RKO (cell line): Measurements from ENCODE around the gene ZNF669.
"Not testable (repeated sequence)": the region's sequence is repeated elsewhere in the genome, so short reads cannot be mapped to it uniquely, and the experiment has no call there.

ENCODE experiments used
- DNase-seq: peaks from one replicate; pipeline ENCODE4 v3.0.0-alpha.2; 2016; ENCODE audit warnings: low spot score

Gene ZNF669

GRCh38 chr1:247103859-247104591 is at the start of gene ZNF669:
TSS of gene ZNF669 (minus strand) at chr1:247104356. CDS start at chr1:247104199, 157 bp downstream.
- peak; percentile 96 for DNase-seq

DNA sequence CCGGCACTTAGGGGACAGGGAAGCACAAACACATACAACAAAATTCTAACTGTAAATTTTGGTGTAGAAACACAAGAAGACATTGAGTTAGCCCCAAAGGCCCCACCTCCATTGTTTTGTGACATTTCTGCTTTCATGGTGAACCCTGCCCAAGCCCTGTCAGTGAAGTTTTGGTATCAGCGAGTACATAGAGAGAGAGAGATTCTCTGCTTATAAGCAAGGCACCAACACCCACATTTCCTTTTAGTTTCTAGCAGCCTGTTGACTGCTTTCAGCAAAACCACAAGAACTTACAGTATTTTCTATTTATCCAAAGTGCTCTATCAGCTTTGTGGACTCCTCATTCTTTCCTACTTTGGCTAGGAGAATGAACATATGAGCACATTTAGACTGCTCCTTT is 43.6 kb upstream of the ZNF669 start:
- no peak for DNase-seq

DNA sequence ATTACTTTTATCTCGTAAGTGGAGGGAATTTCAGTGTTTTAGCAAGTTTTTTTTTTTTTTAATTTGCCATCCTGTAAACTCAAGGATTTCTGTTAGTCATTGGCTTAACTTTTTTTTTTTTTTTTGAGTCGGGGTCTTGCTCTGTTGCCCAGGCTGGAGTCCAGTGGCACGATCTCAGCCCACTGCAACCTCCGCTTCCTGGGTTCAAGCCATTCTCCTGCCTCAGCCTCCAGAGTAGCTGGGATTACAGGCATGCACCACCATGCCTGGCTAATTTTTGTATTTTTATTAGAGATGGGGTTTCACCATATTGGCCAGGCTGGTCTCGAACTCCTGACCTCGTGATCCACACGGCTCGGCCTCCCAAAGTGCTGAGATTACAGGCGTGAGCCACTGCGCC is 43.0 kb upstream of the ZNF669 start:
- DNase-seq: not testable (repeated sequence)

DNA sequence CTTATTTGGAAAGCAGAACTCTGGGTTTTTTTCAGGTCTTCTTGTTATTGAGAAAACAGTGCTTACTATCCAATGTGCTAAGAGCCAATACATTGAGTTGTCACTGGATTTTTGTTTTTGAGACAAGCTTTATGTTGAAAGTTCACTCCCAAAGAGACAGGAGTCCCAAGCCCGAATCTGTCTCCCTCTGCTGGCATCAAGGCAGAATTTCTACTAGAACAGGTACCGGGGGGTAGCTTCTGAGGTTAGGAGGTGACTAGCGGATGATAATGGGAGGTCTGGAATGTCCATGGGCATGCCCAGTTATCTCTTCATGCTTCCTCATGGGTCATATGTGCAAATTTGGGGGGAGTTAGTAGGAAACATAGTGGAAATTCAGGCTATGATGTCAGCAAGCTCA is 42.5 kb upstream of the ZNF669 start:
- DNase-seq: peak; percentile 35

DNA sequence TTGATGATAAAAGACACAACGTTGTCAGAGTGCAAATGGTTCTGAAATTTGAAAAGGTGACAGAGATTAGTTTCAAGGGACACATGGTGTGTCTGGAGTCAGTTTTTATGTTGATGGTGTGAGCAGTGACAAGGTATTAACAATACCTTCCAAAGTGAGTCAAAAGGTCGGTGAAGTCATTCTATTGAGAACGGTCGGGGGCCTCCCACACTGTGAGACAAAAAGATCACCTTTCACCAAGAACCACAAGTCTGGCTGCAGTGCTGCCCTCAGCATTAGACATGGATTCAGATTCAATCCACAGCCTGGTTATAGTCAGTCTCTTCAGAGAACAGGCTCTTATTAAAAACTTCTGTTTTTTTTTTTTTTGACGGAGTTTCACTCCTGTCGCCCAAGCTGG is 41.1 kb upstream of the ZNF669 start:
- no peak for DNase-seq

- DNase-seq: not testable (repeated sequence)
Observed at GRCh38 chr1:247139557-247139956, 35.4 kb upstream of the ZNF669 start.

- no peak for DNase-seq
Observed at GRCh38 chr1:247131236-247131635, 27.1 kb upstream of the ZNF669 start.

DNA sequence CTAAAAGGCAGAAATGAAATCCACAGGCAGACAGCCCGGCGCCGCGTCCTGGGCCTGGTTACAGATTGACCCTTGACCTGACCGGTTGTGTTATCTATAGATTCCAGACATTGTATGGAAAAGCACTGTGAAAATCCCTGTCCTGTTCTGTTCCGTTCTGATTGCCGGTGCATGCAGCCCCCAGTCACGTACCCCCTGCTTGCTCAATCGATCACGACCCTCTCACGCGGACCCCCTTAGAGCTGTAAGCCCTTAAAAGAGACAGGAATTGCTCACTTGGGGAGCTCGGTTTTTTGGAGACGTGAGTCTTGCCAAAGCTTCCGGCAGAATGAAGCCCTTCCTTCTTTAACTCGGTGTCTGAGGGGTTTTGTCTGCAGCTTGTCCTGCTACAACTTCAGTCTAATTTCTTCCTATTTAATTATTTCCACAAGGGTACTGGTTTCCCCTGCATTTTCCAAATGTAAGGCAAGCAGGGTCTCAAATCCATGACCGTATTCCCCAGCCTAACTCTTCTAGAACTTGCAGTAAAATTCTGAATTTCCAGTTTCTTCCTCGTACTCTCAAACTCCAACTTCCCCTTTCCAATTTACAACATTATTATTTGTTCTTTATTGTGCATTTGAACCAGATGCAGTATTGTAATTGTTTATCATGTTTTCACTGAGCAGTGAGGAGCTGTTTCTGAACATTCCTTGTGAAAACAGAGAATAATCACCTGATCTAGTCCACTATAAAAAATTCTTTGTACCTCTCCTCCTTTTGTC is 23.5 kb upstream of the ZNF669 start:
- not testable (repeated sequence) for DNase-seq

GRCh38 chr1:247126601-247127000 is 22.4 kb upstream of the ZNF669 start:
- DNase-seq: not testable (repeated sequence)

DNA sequence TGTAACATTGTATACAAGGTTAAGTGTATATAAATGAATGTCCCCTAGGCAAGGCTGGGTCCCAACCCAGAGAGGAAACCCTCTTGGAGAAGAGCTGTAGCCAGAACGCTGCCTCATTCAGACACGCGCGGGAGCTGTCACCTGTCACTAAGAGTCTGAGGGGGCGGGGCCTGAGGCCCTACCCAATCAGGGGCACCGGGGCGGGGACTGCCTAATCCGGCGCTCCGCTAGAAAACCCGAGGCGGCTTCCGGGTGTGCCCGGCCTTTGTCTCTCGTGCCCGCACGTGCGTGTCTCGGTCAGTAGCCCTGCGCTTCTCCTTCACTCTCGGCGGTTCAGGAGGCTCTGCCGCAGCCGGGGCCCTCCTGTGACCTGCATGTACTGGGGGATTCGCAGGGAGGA is 22.0 kb upstream of the ZNF669 start:
- DNase-seq: not testable (repeated sequence)

- DNase-seq: no peak
Observed at GRCh38 chr1:247121382-247121781, 17.2 kb upstream of the ZNF669 start.

- not testable (repeated sequence) for DNase-seq
Observed at GRCh38 chr1:247120408-247120668, 16.2 kb upstream of the ZNF669 start.

DNA sequence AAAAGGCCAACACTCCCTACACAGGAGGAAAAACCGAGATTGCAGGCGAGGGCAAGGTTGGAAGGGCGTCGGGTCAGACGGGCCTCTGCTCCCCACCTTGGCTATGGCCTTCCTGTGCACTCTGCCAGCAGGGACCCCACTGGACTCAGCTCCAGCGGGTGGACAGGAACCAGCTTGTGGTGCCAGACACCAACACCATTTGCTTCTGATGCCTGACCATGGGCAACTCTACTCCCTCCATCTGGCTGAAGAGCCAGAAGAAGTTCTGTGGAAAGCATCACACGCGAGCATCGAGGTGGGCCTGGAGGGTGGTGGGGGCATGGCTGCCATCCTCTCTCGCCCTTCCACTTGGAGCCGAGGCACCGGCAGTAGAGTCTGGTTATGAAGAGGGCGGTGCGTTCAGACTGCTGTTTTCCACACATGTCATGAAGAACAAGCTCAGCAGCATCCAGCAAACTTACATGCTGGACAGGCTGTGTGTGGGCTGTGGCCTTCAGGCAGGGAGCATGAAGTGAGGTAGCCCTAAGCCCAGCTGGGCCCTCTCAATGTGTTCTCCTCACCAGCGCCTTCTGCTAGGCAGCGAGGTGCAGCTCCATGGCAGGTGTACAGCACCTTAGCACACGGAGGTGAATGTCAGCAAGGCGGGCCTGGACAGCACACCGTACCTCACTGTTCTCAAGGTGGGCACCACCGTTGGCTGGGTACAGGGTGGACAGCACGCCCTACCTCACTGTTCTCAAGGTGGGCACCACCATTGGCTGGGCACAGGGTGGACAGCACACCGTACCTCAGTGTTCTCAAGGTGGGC is 15.6 kb upstream of the ZNF669 start:
- no peak for DNase-seq

DNA sequence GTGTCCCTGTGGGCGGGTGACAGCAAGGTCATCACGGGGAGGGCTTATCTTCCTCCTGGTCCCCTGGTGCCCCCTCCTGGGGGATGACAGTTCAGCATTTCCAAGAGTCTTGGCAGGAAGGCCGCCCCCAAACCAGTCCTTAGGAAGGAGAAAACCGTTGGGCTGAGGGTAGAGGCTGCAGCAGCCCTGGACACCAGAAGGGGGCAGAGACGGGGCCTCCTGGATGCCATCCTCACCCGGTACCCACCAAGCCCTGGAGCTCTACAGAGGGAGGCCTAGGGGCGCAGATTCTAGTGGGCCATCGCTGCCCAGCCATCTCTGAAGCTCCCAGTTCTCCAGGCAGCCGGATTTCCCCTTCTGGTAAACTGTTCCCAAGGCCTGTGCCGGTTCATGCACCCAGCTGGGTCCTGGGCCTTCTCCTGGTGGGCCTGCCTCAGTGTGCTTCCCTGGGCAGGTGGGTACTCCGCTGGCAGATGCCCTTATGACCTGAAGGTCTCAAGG is 14.8 kb upstream of the ZNF669 start:
- DNase-seq: peak; percentile 67

- no peak for DNase-seq
Observed at GRCh38 chr1:247115545-247115944, 11.4 kb upstream of the ZNF669 start.

DNA sequence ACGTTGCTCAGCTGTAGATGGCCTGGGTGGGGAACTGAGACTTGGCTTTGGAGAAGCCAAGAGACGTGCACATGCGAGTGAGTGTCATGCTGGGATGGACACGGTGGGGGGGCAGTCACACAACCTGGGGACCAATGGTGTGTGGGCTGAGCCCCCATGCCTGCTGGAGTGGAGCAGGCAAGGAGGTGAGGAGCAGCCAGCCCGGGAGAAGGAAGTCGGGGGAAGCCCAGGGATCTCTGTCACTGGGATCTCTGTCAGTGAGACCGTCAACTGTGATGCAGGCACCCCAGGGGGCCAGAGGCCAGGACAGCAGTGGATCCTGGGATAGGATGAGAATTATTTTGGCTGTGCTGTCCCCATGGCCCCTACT is 11.0 kb upstream of the ZNF669 start:
- DNase-seq: no peak

- no peak for DNase-seq
Observed at GRCh38 chr1:247114351-247115140, 10.4 kb upstream of the ZNF669 start.

DNA sequence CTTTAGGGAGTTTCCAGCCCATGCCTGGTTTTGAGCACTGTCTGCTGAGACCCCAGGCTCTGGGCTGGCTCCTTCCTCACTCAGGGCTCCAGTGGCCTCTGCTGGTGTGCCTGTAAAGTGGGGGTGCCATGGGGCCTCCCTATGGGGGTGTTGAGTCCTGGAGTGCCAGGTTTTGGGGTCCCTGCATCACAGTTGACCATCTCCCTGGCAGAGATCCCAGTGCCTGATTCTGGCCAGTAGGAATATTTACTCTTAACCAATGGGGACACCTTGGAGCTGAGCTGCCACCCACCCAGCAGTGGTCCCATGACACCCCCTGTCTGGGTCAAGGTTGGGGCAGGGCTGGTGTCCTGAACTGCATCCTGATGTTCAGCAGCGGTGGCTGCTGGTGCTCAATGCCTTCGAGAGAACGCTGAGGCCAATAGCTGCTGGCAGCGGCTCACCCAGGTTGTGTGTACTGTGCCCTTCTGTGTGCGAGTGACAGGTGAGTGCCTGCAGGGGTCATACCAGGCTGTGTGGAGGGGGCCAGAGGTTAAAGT is 9.6 kb upstream of the ZNF669 start:
- DNase-seq: no peak

GRCh38 chr1:247113094-247113497 is 8.9 kb upstream of the ZNF669 start:
- DNase-seq: no peak

- DNase-seq: no peak
Observed at GRCh38 chr1:247112479-247112781, 8.3 kb upstream of the ZNF669 start.

DNA sequence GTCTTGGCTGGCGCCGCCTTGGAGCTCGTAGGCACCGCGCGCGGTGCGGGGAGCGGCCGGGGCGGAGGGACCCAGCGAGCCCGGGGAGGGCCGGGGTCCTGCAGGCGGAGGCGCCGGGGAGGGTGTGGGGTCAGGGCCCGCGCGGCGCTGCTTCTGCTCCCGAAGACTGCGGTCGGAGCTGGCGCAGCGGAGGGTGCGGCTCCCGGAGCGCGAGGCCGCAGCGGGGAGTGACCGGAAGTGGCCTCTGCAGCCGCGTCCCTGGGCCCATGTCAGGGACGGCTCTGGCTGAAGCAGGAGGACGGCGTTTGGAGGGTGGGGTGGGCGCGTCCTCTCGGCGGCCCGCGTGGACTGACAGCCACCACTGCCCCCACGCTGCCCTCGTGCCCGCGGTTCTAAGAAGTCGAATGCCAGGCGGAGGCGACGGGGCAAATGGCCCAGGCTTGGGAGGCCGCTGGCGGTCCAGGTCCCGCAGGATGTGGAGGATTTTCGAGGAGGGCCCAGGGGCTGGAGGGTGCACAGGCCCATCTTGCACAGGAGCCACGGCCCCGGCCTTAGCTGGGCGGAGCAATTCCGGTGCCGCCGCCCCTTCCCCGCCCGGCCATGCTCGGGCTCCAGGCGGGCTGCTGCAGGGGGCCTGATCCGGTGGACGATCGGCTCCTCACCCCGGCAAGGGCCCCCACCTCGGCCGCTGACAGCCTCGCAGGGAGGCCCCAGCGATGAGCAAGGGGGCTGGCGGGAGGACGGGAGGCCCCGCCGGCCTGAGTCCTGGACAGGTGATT is 7.7 kb upstream of the ZNF669 start:
- peak; percentile 68 for DNase-seq
